DOHH2 (cell line): Measurements from ENCODE around the gene C6orf52.
"Not testable (repeated sequence)": the region's sequence is repeated elsewhere in the genome, so short reads cannot be mapped to it uniquely, and the experiment has no call there.

Source experiments
- CTCF ChIP-seq: fragments of 200-600 bp; sonication (generic); IDR thresholded peaks from one replicate; pipeline ENCODE4 v1.5.1; 2014; ENCODE audit warnings: antibody characterized with exemption, mild to moderate bottlenecking, low read depth, low read length; ENCODE audit not compliant: poor library complexity, severe bottlenecking
- EZH2phosphoT487 ChIP-seq: fragments of 200-600 bp; sonication (generic); IDR thresholded peaks from 2 replicates; pipeline ENCODE4 v1.6.1; 2017; ENCODE audit warnings: borderline replicate concordance, mild to moderate bottlenecking, antibody characterized with exemption, low read length, moderate library complexity, mixed read lengths

- TF ChIP-seq CTCF, EZH2phosphoT487: not testable (repeated sequence)
These were observed 47.2 kb upstream of the C6orf52 start for GRCh38 chr6:10741643-10742042.
